ENCODE measurements around the gene ARID5B.
A peak's percentile ranks its signal among the peaks of the same experiment; 100 is the strongest.

ARID5B gene

GRCh38 chr10:61887772-61888171 lies 13.7 kb upstream of the ARID5B start:
- no peak for DNase-seq (ENCODE audit: low read depth in 1 of 2, low spot score in 1 of 2)

- no peak for DNase-seq (ENCODE audit: low read depth in 1 of 2, low spot score in 1 of 2)
Observed at GRCh38 chr10:61888744-61889143, 12.8 kb upstream of the ARID5B start.

- DNase-seq (ENCODE audit: low read depth in 1 of 2, low spot score in 1 of 2) = no peak
Observed at GRCh38 chr10:61890430-61890829, 11.1 kb upstream of the ARID5B start.

- no peak for DNase-seq (ENCODE audit: low read depth in 1 of 2, low spot score in 1 of 2)
Observed at GRCh38 chr10:61890881-61891409, 10.6 kb upstream of the ARID5B start.

- no peak for DNase-seq (ENCODE audit: low read depth in 1 of 2, low spot score in 1 of 2)
Observed at GRCh38 chr10:61891906-61892585, 9.5 kb upstream of the ARID5B start.

- DNase-seq (ENCODE audit: low read depth in 1 of 2, low spot score in 1 of 2) = no peak
Observed at GRCh38 chr10:61892961-61893360, 8.5 kb upstream of the ARID5B start.

GRCh38 chr10:61894133-61894532 lies 7.4 kb upstream of the ARID5B start:
- no peak for DNase-seq (ENCODE audit: low read depth in 1 of 2, low spot score in 1 of 2)

GRCh38 chr10:61895898-61896600 lies 5.5 kb upstream of the ARID5B start:
- no peak for DNase-seq (ENCODE audit: low read depth in 1 of 2, low spot score in 1 of 2)

GRCh38 chr10:61896854-61897661 lies 4.4 kb upstream of the ARID5B start:
- DNase-seq (ENCODE audit: low read depth in 1 of 2, low spot score in 1 of 2) = peak in 1 of 2 donors; percentile 63

GRCh38 chr10:61897671-61898434 lies 3.6 kb upstream of the ARID5B start:
- no peak for DNase-seq (ENCODE audit: low read depth in 1 of 2, low spot score in 1 of 2)

- DNase-seq (ENCODE audit: low read depth in 1 of 2, low spot score in 1 of 2) = no peak
Observed at GRCh38 chr10:61898435-61898778, 3.1 kb upstream of the ARID5B start.

GRCh38 chr10:61899069-61899531 lies 2.4 kb upstream of the ARID5B start:
- no peak for DNase-seq (ENCODE audit: low read depth in 1 of 2, low spot score in 1 of 2)

- no peak for DNase-seq (ENCODE audit: low read depth in 1 of 2, low spot score in 1 of 2)
Observed at GRCh38 chr10:61899663-61899996, 1.9 kb upstream of the ARID5B start.

GRCh38 chr10:61899997-61900828 lies 1.3 kb upstream of the ARID5B start:
- peak in 1 of 2 donors; percentile 47 for DNase-seq (ENCODE audit: low read depth in 1 of 2, low spot score in 1 of 2)

- no peak for DNase-seq (ENCODE audit: low read depth in 1 of 2, low spot score in 1 of 2)
Observed at GRCh38 chr10:61901829-61902444, 438 bp downstream of the ARID5B start.

GRCh38 chr10:61902445-61903220 lies 1.1 kb downstream of the ARID5B start:
- peak in 1 of 2 donors; percentile 66 for DNase-seq (ENCODE audit: low read depth in 1 of 2, low spot score in 1 of 2)

- peak; percentile 57 to 58 for DNase-seq (ENCODE audit: low read depth in 1 of 2, low spot score in 1 of 2)
Observed at GRCh38 chr10:61903221-61903927, 1.9 kb downstream of the ARID5B start.

GRCh38 chr10:61903928-61904344 lies 2.4 kb downstream of the ARID5B start:
- DNase-seq (ENCODE audit: low read depth in 1 of 2, low spot score in 1 of 2) = no peak

Data from activated CD4-positive, alpha-beta T cell treated with anti-CD3 and anti-CD28 coated beads, Interleukin-2, amount 50 U/mL, for 24 hours (primary cell).